ENCODE data around the gene BTBD9. TPM values are rescaled to one million over a fixed set of nuclear protein-coding genes. Genes with fewer than 3 reads are reported as not detected.
A peak's percentile ranks its signal among the peaks of the same experiment; 100 is the strongest.

Gene BTBD9
- total and polyA plus RNA-seq, 11 donors: 6.3 to 23.3 (median 19.4) TPM

DNA sequence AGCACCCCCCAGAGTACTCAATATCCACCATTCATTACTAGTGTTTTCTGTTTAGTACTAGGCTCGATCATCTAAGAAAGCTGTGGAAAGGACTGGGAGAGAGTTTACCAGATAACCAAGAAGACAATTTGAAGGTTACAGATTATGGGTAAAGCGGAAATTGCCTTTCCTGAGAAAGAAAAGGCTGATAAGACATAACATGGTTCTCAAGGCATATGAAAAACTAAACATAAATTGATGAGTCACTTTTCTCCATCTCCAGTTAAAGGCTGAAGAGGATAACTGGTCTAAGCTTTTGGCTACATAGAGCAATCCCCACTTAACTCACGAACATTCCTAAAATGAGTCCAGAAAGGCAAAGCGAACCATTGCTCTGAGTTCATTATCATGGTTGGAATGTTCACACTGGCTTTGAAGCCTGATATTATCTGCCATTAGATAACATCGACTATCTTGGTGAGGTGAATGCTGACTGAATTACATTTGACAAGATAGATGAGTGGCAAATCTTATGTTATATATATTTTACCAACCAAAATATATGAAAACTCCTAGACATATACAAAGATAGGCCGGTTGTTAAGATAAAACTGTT lies 65.8 kb downstream of the BTBD9 start:
- no peak for TF ChIP-seq CTCF (IDR thresholded peaks at IDR 0.05)
- TF ChIP-seq POLR2A (IDR thresholded peaks at IDR 0.05): no peak
- Histone ChIP-seq H3K4me1 (peaks cover 0 to 9% (median 0%) of the 10 kb centered on the region in 12 donors), H3K9me3 (no peaks in the 10 kb centered on the region), H3K27me3 (no peaks in the 10 kb centered on the region), H3K27ac (no peak overlapping the region), H3K4me3 (no peak overlapping the region), H3K36me3 (peaks cover 0 to 29% (median 10%) of the 10 kb centered on the region in 9 donors)
- DNase-seq (no peak), ATAC-seq (no peak)
- intact Hi-C loops (cut with DNase I): no loop called here
- 85 to 88% (median 86%) methylated on average over 6 of the region's 6 CpGs for WGBS, 4 donors

DNA sequence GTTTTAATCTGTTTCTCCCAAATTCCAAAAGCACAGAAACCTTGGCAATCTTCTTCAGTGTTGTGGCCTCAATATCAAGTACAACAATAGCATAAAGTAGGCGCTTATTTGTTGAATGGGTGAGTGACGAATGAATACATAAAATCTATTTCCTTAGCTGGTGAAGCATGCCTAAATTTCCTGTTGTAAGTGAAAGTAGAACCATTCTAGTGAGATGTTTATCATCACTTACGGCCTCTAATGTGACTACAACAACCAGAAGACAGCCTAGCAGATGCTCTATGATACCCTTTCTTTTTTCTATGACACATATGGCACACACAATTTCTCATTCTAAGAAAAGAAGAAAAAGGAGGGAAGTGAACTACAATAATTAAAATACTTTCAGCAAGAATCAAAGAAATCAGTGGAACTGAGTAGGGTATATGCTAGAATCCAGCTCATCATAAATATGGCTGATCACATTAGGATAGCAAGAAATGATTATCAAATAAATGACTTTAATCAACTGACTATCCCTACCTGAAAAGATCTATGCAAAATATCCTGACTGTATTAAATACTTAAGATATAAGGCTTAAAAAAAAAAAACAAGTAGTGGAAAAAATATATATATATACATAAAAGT lies 67.4 kb downstream of the BTBD9 start:
- TF ChIP-seq CTCF (IDR thresholded peaks at IDR 0.05) (no peak), POLR2A (IDR thresholded peaks at IDR 0.05) (no peak)
- intact Hi-C loops (cut with DNase I): no loop called here
- 63 to 66% (median 66%) methylated on average over 3 of the region's 3 CpGs for WGBS, 4 donors

GRCh38 chr6:38571721-38572120 lies 68.0 kb downstream of the BTBD9 start:
- DNase-seq: no peak
- TF ChIP-seq POLR2A (IDR thresholded peaks at IDR 0.05) (no peak), CTCF (IDR thresholded peaks at IDR 0.05) (no peak)
- intact Hi-C loops (cut with DNase I): no loop called here
- H3K4me1 ChIP-seq: peaks cover 0 to 18% (median 2%) of the 10 kb centered on the region in 12 donors
- H3K36me3 ChIP-seq: peaks cover 0 to 14% (median 6%) of the 10 kb centered on the region in 9 donors
- H3K27me3 ChIP-seq: no peaks in the 10 kb centered on the region
- no peak for ATAC-seq
- no peak overlapping the region for H3K4me3 ChIP-seq
- WGBS, 4 donors: 80 to 100% (median 97%) methylated on average over 1 of the region's 1 CpG
- no peaks in the 10 kb centered on the region for H3K9me3 ChIP-seq
- peak overlapping the region in 1 of 12 donors; percentile 48 for H3K27ac ChIP-seq

More for the DNA sequence above, 67.4 kb downstream of the BTBD9 start:
- ATAC-seq: peak in 1 of 4 donors; percentile 47
- H3K27me3 ChIP-seq: no peaks in the 10 kb centered on the region
- H3K4me3 ChIP-seq: no peak overlapping the region
- peak overlapping the region in 1 of 12 donors; percentile 48 for H3K27ac ChIP-seq
- H3K36me3 ChIP-seq: peaks cover 0 to 20% (median 10%) of the 10 kb centered on the region in 9 donors
- peaks cover 0 to 16% (median 2%) of the 10 kb centered on the region in 12 donors for H3K4me1 ChIP-seq
- H3K9me3 ChIP-seq: no peaks in the 10 kb centered on the region
- DNase-seq: no peak

DNA sequence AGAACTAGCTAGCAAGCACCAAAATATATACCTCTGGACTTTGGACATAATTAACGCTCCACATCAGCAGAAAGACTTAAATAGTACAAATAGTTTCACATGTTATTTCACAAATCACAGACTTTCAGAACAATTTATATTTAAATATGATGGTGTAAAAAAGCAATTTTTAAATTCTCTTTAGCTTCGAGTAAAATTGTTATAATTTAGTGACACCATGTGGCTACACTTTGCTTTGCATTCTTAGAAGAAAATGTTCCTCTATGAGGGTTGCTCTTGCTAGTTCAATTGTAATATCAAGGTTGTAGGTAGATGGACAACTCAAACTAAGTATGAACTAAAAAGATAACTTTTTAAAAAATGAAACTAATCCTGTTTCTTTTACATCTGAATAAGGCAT lies 69.0 kb downstream of the BTBD9 start:
- WGBS, 4 donors: 64 to 72% (median 68%) methylated on average over 2 of the region's 2 CpGs
- intact Hi-C loops (cut with DNase I): no loop called here
- no peak for ATAC-seq

More for the DNA sequence above, 69.0 kb downstream of the BTBD9 start:
- Histone ChIP-seq H3K4me1 (peaks cover 0 to 18% (median 2%) of the 10 kb centered on the region in 12 donors), H3K27me3 (no peaks in the 10 kb centered on the region), H3K9me3 (no peaks in the 10 kb centered on the region), H3K4me3 (no peak overlapping the region), H3K27ac (no peak overlapping the region), H3K36me3 (peaks cover 0 to 7% (median 0%) of the 10 kb centered on the region in 9 donors)
- DNase-seq: no peak
- peak in 11 of 12 donors; percentile 15 to 51 (median 32) for TF ChIP-seq CTCF (IDR thresholded peaks at IDR 0.05)
- TF ChIP-seq POLR2A (IDR thresholded peaks at IDR 0.05): no peak
